ENCODE results near the gene UST. TPM values are rescaled to one million over a fixed set of nuclear protein-coding genes. Genes with fewer than 3 reads are reported as not detected.

The UST gene
- total RNA-seq, 1 experiment from 2014 or later: 32.1 TPM

- Mint-ChIP-seq H3K27me3 (ENCODE audit: low read depth) (no peaks in the 10 kb centered on the region), H3K4me3 (no peak overlapping the region), H3K27ac (peak overlapping the region; percentile 56; the same call in 1 of the 2 replicates), H3K4me1 (peaks cover 40% of the 10 kb centered on the region), H3K36me3 (peaks cover 24% of the 10 kb centered on the region), H3K9me3 (peaks cover 12% of the 10 kb centered on the region)
- DNase-seq (ENCODE audit: low spot score): no peak
- ChIA-PET POLR2A (no interaction called here), CTCF (interaction anchor here (1.7 kb wide), 1 partner anchor 373 kb away, joined by 6 read pairs; no protein-coding TSS in a partner anchor)
- TF ChIP-seq AFF4 (CRISPR knock-in tag; IDR thresholded peaks at IDR 0.05; ENCODE audit: borderline replicate concordance) (no peak), ATF1 (CRISPR knock-in tag; IDR thresholded peaks at IDR 0.05) (no peak), OVOL2 (CRISPR knock-in tag; IDR thresholded peaks at IDR 0.05; ENCODE audit: borderline replicate concordance) (no peak)
- TF ChIP-seq, protein P1, sequence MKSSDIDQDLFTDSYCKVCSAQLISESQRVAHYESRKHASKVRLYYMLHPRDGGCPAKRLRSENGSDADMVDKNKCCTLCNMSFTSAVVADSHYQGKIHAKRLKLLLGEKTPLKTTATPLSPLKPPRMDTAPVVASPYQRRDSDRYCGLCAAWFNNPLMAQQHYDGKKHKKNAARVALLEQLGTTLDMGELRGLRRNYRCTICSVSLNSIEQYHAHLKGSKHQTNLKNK (CRISPR knock-in tag; IDR thresholded peaks at IDR 0.05): no peak
- TF ChIP-seq, protein P2, sequence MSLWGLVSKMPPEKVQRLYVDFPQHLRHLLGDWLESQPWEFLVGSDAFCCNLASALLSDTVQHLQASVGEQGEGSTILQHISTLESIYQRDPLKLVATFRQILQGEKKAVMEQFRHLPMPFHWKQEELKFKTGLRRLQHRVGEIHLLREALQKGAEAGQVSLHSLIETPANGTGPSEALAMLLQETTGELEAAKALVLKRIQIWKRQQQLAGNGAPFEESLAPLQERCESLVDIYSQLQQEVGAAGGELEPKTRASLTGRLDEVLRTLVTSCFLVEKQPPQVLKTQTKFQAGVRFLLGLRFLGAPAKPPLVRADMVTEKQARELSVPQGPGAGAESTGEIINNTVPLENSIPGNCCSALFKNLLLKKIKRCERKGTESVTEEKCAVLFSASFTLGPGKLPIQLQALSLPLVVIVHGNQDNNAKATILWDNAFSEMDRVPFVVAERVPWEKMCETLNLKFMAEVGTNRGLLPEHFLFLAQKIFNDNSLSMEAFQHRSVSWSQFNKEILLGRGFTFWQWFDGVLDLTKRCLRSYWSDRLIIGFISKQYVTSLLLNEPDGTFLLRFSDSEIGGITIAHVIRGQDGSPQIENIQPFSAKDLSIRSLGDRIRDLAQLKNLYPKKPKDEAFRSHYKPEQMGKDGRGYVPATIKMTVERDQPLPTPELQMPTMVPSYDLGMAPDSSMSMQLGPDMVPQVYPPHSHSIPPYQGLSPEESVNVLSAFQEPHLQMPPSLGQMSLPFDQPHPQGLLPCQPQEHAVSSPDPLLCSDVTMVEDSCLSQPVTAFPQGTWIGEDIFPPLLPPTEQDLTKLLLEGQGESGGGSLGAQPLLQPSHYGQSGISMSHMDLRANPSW (CRISPR knock-in tag; conservative IDR thresholded peaks at IDR 0.05; ENCODE audit: low read depth): no peak
- no peak for ATAC-seq
Measured at GRCh38 chr6:148951662-148952061, 204.8 kb downstream of the UST start.

DNA sequence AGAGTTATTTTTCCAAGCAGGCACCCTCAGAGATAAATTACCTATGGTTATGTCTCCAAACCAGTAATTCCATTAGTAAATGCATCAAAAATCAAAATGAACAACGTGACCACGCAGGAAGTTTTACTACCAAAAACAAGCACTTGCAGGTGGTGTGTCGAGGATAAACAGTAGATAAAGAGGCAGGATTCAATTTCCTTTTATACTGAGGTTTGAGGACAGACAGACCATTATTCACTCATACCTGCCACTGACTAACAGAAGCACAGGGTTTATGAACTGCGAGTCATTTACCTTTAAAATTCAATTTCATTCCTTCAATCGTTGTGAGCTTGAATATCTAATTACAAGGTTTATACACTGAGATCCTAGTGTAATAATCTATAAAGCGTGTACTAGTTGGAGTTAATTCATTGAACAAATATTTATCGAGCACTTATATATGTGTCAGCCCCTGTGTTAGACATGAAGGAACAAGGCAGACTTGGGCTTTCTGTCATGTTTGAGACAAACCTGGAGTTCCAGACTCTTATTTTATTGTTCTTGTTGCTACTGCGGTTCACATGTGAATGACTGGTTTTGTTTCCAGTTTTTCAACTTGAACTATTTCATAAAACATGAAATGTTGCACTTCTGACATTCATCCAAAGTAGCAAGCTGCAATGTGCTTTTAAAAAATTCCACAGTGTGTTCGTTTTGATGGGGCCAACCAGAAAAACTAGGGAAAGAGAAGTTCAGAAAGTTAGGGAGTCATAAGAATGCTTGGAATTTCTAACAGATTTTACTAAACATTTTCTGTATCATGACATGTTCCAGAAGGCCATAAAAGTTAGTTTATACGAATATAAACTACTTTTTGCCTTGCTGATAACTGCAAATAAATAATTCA, 205.6 kb downstream of the UST start:
- H3K36me3 Mint-ChIP-seq: peaks cover 31% of the 10 kb centered on the region
- no peak overlapping the region for H3K4me3 Mint-ChIP-seq
- CTCF ChIA-PET: interaction anchor here (1.7 kb wide), 1 partner anchor 374 kb away, joined by 6 read pairs; no protein-coding TSS in a partner anchor
- ATAC-seq: no peak
- H3K27ac Mint-ChIP-seq: peak overlapping the region; percentile 71; the same call in 1 of the 2 replicates
- POLR2A ChIA-PET: no interaction called here
- peaks cover 13% of the 10 kb centered on the region for H3K9me3 Mint-ChIP-seq
- DNase-seq (ENCODE audit: low spot score): no peak
- H3K4me1 Mint-ChIP-seq: peaks cover 35% of the 10 kb centered on the region
- no peaks in the 10 kb centered on the region for H3K27me3 Mint-ChIP-seq (ENCODE audit: low read depth)
- TF ChIP-seq FOXK1 (CRISPR knock-in tag; IDR thresholded peaks at IDR 0.05): no peak
- no peak for TF ChIP-seq GABPB1 (CRISPR knock-in tag; IDR thresholded peaks at IDR 0.05)
- no peak for TF ChIP-seq NR3C1 (CRISPR knock-in tag; conservative IDR thresholded peaks at IDR 0.05; ENCODE audit: low read depth)
- no peak for TF ChIP-seq FOXJ3 (CRISPR knock-in tag; IDR thresholded peaks at IDR 0.05; ENCODE audit: borderline replicate concordance)
- TF ChIP-seq ATF6 (CRISPR knock-in tag; IDR thresholded peaks at IDR 0.05): no peak
- TF ChIP-seq IRF1 (CRISPR knock-in tag; IDR thresholded peaks at IDR 0.05): no peak
- no peak for TF ChIP-seq NFE2L1 (CRISPR knock-in tag; IDR thresholded peaks at IDR 0.05)
- TF ChIP-seq, protein P3, sequence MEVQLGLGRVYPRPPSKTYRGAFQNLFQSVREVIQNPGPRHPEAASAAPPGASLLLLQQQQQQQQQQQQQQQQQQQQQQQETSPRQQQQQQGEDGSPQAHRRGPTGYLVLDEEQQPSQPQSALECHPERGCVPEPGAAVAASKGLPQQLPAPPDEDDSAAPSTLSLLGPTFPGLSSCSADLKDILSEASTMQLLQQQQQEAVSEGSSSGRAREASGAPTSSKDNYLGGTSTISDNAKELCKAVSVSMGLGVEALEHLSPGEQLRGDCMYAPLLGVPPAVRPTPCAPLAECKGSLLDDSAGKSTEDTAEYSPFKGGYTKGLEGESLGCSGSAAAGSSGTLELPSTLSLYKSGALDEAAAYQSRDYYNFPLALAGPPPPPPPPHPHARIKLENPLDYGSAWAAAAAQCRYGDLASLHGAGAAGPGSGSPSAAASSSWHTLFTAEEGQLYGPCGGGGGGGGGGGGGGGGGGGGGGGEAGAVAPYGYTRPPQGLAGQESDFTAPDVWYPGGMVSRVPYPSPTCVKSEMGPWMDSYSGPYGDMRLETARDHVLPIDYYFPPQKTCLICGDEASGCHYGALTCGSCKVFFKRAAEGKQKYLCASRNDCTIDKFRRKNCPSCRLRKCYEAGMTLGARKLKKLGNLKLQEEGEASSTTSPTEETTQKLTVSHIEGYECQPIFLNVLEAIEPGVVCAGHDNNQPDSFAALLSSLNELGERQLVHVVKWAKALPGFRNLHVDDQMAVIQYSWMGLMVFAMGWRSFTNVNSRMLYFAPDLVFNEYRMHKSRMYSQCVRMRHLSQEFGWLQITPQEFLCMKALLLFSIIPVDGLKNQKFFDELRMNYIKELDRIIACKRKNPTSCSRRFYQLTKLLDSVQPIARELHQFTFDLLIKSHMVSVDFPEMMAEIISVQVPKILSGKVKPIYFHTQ (CRISPR knock-in tag; IDR thresholded peaks at IDR 0.05): no peak
- TF ChIP-seq FOXP1 (CRISPR knock-in tag; IDR thresholded peaks at IDR 0.05; ENCODE audit: borderline replicate concordance): no peak
- no peak for TF ChIP-seq ZNF532 (CRISPR knock-in tag; IDR thresholded peaks at IDR 0.05; ENCODE audit: borderline replicate concordance)

All from WTC11 (cell line).